PC-3 (cell line): ENCODE results near the gene OR6N1.

ENCODE experiments used
- EZH2 ChIP-seq: fragments of 300-600 bp; sonication (generic); IDR thresholded peaks from one replicate; pipeline ENCODE4 v1.6.1; 2017; ENCODE audit warnings: antibody characterized with exemption, mild to moderate bottlenecking, low read length; ENCODE audit not compliant: unreplicated experiment
- TF ChIP-seq, protein P1 (sequence below): fragments of 300-600 bp; sonication (generic); conservative IDR thresholded peaks from 2 replicates; pipeline ENCODE4 v1.5.1; 2017; ENCODE audit warnings: antibody characterized with exemption, low read depth, mild to moderate bottlenecking, low read length

- TF ChIP-seq, protein P1, sequence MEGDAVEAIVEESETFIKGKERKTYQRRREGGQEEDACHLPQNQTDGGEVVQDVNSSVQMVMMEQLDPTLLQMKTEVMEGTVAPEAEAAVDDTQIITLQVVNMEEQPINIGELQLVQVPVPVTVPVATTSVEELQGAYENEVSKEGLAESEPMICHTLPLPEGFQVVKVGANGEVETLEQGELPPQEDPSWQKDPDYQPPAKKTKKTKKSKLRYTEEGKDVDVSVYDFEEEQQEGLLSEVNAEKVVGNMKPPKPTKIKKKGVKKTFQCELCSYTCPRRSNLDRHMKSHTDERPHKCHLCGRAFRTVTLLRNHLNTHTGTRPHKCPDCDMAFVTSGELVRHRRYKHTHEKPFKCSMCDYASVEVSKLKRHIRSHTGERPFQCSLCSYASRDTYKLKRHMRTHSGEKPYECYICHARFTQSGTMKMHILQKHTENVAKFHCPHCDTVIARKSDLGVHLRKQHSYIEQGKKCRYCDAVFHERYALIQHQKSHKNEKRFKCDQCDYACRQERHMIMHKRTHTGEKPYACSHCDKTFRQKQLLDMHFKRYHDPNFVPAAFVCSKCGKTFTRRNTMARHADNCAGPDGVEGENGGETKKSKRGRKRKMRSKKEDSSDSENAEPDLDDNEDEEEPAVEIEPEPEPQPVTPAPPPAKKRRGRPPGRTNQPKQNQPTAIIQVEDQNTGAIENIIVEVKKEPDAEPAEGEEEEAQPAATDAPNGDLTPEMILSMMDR, result no peak
- TF ChIP-seq EZH2, result no peak
Observed at GRCh38 chr1:158800526-158800925, 28.5 kb upstream of the OR6N1 start.
